GM21825 (cell line): ENCODE measurements around the gene PPFIA2.

Experiments
- ATAC-seq: cut with Tn5 transposase; IDR thresholded peaks from one replicate; pipeline ENCODE4 v1.9.1; 2021; ENCODE audit warnings: mild to moderate bottlenecking, moderate library complexity; ENCODE audit not compliant: unreplicated experiment

PPFIA2 gene

DNA sequence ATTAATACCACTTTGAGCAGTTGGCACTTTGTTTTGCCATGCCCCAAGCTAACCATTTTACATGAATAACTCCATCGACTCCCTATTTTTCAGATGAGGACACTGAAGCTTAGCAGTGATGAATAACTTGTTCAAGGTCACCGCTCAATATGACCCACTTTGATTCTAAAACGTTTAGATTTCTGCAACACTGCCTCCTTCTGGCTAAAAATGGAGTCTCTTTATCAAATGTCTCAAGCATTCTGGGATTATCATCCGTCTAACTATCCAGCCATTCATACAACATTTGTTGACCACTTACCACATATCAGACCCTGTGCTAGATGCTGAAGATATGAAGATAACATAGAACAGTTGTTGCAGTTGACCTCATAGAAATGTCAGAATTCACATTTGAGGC, 298.0 kb downstream of the PPFIA2 start:
- ATAC-seq: no peak

DNA sequence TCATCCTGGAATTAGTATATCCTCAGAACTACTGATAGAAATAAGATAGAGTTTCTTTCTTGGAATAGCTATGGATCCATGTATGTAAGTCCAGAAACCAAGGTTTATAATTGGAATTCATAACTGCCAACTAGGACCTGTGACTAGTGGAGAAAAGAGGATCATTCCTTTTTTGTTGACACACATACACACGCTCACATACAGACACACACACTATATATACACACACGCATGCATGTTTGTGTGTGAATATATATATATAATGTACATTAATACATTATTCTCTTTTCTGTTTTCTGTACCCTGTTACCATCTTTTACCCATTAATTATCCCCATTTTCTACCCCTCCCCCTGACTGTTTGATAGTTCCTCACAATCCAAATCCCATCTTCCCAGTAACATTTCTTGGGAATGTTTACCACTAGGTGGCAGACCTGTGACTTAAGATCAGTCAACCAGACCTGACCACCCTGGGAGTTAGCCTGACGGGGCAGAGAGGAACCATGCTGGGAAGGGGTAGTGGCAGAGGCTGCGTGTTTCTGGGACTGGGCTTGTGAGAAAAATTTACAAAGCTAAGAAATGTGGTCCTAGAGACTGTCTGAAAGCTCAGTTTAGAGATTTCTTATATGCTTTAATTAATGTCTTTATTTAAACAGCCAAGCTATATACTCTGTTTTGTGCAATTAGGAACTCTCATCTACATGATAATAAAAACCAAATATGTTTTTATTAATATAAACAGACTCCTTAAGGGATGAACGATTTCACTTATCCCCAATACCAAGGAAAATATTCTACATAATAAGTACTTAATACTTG, 308.0 kb downstream of the PPFIA2 start:
- no peak for ATAC-seq

DNA sequence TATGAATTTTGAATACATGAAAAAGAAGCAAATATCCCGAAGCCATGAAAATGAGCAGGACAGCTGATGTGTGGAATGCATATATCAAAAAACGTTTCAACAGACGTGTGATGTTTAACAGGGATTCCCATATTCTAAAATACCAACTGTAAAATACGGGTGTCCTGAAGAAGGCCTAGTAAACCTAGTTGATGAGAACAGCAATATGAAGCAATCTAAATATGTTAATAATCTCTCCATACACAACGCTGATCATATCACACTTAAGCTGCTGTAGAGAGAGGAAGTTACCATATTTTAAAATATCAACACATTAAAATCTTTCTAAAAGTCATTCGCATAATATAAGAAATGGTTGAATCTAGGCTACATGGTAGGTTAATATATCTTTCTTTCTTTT, 317.5 kb downstream of the PPFIA2 start:
- ATAC-seq: no peak

DNA sequence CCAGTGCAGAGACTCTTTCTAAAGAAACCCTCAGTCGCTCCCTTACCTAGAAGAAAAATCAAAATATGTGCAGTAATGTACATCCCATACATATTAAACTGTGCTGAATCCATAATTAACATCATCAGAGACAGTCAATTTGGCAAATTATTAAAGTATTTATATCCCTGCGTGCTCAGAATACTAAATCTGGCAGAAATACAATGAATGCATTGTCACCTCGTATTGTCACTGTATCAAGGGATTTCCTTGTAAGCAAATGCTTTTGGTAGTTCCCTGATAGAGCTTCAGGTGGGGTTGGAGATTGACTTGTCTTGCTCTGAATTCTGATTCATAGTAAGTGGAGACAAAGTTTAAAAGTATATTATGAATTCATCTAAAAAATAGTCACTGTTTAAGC, 319.1 kb downstream of the PPFIA2 start:
- ATAC-seq: no peak

DNA sequence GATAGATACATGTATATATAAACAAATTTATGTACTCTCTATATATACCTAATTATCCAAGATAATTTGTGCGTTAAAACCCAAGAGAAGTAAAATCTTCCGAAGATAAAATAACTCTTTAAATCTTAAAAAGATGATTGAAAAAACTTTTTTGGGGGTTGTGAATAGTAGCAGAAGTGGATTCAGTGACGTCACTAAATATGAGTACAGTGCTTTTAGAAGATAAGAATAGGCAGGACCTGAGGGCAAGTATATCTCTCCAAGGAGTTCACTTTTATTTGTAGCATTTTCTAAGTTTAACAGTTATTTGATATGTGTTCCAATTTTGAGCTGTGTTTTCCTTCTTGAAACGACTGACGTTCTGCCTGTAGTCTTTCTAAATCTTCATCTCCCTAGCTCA, 319.8 kb downstream of the PPFIA2 start:
- no peak for ATAC-seq

DNA sequence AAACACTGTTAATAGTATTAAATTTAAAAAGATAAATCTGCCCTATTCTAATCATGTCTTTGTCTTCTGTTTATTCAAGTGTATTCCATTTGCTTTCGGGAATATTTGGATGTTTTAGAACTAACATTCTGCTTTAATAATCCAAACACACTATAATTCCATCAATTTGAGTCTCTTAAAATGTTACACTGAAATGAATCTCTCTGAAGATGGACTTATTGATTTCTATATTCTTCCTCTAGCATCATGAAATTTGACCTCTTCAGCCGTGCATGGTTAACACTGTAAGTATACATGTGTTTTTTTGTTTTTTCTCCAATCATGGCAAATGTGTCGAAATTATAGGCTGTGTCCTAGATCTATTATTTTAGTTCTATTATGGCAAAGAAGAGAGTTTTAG, 342.1 kb downstream of the PPFIA2 start:
- ATAC-seq: no peak

DNA sequence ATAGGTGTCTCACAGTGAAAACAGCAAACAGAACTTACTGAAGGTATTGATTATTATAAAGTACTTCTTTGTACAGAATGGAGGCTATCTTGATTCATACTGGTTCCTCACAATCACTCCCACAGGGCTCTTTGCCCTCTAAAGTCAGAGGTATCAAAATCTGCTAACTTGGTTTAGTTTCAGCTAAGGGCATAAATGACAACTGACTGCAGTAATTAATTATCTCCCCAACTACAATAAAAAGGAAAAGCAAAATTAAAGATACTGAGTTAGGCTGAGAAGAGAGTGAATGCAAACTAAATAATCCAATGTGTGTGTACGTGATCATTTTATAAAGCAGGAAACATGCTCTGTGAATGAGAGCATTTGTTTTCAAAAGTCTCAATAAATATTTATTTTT, 342.6 kb downstream of the PPFIA2 start:
- ATAC-seq: no peak

DNA sequence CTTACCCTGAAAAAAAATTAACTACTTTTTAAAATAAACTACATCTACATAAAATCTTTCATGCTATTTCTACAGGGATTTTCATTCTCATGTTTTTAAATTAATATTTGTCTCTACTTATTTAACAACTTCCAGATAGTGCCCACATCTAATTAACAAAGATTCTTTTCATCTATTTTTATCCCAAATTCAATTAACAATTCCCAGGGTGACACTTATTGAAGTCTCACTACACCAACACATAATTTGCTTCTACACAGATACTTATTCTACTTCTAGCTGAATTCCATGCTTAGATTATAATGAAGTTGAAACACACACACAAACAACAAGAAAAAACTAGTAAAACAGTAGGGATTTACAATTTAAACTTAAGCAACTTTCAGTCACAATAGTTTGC, 344.7 kb downstream of the PPFIA2 start:
- no peak for ATAC-seq

DNA sequence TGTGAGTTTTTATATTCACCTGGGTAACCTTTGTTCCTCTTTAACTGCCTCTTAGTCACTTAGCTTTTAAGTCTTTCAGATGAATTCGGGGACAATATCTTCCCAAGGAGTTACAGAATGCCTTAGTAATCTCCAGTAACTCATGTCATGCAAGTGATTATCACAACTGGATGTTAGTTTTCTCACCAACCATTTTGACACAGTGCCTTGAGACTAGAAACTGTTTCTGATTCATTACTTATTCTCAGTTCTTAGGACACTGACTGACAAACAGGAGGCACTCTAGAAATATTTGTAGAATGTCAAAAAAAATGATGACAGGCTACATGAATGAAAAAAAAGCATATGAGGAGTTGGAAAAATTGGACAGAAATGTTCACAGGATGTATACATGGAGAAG, 346.2 kb downstream of the PPFIA2 start:
- ATAC-seq: no peak

DNA sequence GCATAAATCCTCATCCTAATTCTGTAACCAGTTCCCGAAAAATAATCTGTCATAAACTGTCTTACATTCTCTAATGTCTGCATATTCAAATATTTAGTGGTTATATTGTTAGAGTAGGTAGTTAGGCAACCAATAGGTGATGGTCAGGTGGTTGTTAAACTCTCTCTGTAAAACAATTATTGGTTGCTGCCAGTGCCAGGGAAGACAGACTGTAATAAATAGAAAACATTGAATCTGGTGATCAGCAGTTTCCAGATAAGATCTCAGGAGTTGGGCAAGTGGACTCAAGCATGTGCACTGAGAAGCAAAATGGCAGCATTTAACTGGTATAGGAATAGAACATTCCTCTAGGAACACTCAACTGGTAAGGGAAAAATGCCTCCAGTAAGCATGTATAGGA, 355.8 kb downstream of the PPFIA2 start:
- no peak for ATAC-seq

DNA sequence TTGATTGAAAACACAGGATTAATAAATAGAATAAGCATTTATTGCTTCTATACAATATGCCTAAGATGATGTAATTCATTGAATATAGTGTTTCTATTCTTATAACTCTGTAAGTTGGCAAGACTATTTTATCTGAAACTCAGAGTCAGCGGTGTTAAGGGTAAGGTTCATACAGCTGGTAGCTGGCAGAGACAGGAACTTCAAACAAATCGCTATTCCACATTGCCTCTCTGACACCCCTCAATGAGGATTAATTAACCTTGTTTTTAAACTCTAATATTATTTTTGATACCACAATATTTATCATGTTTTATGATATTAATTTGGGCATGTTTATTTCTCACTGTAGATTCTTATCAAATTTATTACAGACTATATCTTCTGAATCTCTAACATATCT, 357.9 kb downstream of the PPFIA2 start:
- no peak for ATAC-seq

DNA sequence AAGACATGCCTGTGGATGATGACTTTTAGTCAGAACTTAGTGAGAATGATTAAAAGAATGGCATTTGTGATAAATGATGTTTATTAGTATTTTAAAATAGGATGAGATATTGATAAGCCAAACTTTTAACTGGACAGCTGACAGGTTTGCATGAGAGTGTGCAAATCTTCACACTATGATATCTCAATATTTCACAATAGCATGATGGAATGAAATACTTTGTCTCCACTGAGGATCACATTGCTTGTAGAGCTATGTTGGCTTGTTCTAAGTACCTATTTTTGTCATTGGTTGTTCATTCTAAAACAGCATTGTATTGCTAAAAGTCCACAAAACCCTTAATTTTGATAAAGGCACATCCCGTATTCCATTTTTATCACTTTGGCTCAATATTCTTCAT, 359.1 kb downstream of the PPFIA2 start:
- ATAC-seq: no peak

DNA sequence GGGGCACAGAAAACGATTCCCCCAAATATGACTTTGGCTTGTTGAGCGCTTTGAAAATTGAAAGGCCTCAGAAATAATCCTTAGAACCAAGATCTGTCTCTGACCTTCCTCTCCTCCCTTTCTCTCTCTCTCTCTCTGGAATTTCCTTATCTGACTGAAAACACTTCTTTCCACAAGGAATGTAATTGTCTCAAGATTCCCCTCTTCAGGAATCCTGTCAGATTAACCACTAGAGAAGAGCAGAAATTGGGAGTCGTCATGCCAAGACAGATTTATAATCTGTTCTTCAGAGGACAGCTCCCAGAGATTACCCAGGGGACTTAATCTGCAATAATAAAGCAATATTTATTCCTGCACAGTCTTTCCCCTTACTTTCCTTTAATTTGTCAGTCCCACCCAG, 363.7 kb downstream of the PPFIA2 start:
- no peak for ATAC-seq

DNA sequence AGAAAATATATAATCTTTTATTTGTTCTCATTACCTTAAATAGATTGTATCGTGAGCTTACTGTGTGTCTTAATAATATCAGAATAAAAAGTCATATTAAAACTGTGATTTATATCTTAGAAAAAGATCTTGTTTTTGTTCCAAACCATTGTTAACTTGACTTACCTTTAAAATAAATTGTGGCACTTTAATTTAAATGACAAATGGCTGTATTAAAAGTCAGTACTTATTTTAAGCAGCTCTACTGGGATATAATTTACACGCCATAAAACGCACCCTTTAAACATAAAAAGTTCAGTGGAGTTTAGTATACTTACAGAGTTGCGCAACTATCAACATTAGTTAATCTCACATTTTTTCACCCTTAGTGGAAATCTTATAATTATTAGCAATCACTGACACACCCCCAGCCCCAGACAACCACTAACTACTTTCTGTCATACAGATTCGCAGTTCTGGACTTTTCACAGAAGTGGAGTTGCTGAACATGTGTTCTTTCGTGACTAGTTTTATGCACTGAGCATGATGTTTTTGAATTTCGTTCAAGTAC, 369.5 kb downstream of the PPFIA2 start:
- ATAC-seq: no peak

DNA sequence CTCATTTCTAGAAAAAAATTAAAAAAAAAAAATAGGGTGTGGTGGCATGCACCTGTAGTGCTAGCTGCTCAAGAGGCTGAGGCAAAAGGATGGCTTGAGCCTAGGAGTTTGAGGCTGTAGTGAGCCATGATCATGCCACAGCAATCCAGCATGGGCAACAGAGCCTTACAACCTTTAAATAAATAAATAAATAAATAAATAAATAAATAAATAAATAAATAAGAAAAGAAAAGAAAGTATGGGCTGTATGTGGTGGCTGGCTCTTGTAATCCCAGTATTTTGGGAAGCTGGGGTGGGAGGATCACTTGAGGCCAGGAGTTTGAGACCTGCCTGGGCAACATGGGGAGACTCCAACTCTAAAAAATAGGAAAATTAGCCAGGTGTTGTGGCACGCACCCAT, 373.0 kb downstream of the PPFIA2 start:
- ATAC-seq: no peak

DNA sequence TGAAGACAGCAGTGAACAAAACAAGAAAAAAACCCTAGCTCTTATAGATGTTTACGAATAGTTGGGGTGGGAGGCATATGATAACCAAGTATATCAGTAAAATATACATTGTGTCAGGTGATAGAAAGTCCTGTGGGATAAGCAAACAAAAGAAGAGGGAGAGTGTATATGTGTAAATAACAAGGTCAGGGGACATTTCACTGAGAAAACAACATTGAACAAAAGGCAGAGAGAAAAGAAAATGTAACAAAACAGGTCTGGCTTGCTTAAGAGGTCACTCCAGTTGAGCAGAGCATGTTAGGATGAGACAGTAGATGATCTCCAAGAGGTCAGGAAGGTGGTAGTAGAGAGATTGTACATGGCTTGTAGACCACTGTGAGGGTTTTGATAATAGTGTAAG, 377.2 kb downstream of the PPFIA2 start:
- ATAC-seq: no peak

DNA sequence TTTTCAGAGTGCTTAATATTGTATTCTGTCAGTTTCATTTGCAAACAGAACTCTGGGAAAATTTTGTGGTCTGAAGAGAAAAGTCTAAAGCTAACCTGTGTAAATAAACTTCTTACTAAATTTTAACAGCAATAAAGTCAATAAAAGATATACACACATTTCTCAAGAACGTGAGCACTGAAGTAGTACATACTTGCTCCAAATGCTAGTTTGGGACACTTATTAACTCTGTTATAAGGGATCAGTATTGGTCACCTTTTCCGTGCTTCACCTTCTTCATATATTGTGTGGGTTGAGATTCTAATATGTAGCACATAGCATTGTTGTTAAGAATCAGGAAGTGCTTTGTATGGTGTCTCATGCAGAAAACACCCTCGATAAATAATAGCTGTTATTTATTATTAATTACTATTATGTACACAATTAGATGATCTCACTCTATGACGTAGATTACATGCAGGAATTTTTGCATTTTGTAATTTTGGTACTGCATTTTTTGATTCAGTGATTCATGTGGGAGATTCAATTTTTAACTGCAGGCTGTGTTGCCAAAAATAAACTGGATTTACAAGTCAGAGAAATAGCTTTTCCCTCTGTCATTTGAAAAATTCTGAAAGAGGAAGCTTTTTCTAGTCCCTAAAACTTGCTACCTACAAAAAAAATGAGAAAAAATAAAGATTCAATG, 380.4 kb downstream of the PPFIA2 start:
- no peak for ATAC-seq

DNA sequence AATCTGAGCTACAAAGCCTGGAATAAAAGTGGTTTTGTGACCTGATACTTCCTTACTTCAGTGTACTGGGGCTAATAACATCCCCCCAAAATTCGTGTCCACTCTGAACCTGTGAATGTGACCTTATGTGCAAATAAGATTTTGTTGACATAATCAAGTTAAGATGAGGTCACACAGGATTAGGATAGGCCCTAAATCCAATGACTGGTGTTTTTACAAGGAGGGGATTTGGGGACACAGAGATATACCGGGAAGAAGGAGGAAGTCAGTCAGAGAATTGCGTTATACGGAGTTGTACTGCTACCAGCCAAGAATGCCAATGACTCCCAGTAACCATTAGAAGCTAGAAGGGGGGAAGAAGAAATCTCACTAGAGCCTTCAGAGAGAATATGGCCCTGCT, 381.4 kb downstream of the PPFIA2 start:
- no peak for ATAC-seq

DNA sequence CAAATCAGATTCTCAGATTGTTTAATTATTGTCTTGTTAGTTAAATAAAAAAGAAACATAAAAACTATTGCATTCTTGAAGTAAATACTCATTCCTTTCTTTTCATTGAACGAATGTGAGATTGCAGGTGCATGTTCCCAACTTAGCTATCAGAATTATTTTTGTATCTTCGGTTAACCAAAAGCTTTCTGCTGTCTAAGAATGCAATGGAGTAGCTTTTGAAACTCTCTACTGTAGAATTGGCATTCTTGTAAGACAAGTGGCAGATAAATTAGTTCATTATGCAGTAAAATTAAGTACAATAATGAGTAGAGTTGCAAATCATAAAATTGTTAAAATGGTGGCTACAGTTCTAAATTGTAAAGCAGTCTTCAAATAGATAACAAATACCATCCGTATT, 383.2 kb downstream of the PPFIA2 start:
- ATAC-seq: no peak

DNA sequence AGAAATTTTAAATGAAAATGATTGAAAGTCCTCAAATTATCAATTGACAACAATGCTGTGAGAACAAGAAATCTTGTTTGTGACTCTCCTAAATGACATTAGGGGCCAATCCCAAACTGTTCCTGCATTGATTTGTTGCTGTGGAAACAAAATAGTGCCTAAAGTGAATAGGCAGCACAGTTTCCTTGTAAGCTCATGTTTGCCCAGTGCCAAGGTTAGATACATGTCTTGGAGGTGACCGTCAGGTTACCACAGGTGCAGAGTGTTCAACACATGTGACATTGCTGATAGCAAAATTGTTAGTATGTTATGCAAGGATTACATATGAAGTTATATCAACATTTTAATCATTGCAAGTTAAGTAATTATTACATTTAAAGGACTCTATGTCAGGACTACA, 388.7 kb downstream of the PPFIA2 start:
- no peak for ATAC-seq

DNA sequence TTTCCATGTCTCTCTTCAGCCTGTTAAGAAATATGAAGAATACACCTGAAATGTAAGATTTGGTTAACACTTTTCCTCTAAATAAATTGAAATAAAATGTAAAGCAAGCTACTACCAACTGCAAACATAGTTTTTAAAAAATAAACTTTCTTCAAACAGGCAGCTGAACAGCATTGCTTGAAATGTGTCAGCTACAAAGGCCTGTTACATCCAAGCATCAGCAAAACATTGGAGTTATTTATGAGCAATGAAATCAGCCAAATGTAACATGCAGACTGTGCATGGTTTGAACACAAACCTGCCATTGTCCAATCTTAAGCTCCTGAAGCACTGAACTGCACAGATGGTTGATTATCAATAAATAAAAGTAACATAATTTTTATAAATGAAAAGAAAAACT, 390.0 kb downstream of the PPFIA2 start:
- ATAC-seq: no peak

DNA sequence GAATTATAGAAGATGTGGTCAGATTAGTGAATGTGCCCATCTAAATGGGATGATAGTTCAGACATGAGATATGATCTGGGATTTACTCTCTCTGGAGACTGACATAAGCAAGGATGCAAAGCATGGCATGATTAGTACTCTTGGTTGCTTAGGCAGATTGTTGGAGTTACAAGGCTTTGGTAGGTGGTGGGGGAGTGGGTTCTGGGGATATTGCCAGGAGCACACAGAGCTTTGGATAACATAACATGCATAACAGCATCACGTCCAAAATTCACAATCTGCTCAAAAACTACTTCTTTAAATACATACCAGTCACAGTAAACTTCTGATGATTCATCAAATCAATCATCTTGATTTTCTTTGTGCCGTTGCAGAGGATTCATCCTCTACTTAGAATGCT, 393.9 kb downstream of the PPFIA2 start:
- no peak for ATAC-seq
